HG03025 (cell line): Measurements from ENCODE around the gene ESPNL.

Experiments
- ATAC-seq: cut with Tn5 transposase; IDR thresholded peaks from one replicate; pipeline ENCODE4 v1.9.1; 2021; ENCODE audit warnings: mild to moderate bottlenecking, moderate library complexity; ENCODE audit not compliant: unreplicated experiment, low FRiP score

Gene ESPNL

GRCh38 chr2:238127165-238128060, 27.3 kb downstream of the ESPNL start:
- no peak for ATAC-seq

GRCh38 chr2:238128061-238128440, 27.9 kb downstream of the ESPNL start:
- no peak for ATAC-seq

- ATAC-seq = no peak
Measured at GRCh38 chr2:238128534-238129001, 28.4 kb downstream of the ESPNL start.

- ATAC-seq = no peak
Measured at GRCh38 chr2:238129166-238130010, 29.2 kb downstream of the ESPNL start.

GRCh38 chr2:238130111-238130695, 30.1 kb downstream of the ESPNL start:
- no peak for ATAC-seq

GRCh38 chr2:238130696-238131628, 30.8 kb downstream of the ESPNL start:
- no peak for ATAC-seq

- no peak for ATAC-seq
Measured at GRCh38 chr2:238131761-238132462, 31.8 kb downstream of the ESPNL start.

GRCh38 chr2:238132463-238133450, 32.6 kb downstream of the ESPNL start:
- ATAC-seq = no peak

GRCh38 chr2:238133499-238134392, 33.6 kb downstream of the ESPNL start:
- no peak for ATAC-seq

- ATAC-seq = no peak
Measured at GRCh38 chr2:238134393-238134785, 34.2 kb downstream of the ESPNL start.

- ATAC-seq = no peak
Measured at GRCh38 chr2:238135601-238136150, 35.5 kb downstream of the ESPNL start.

GRCh38 chr2:238136820-238137537, 36.8 kb downstream of the ESPNL start:
- ATAC-seq = no peak

- no peak for ATAC-seq
Measured at GRCh38 chr2:238137885-238138284, 37.7 kb downstream of the ESPNL start.

- ATAC-seq = no peak
Measured at GRCh38 chr2:238138331-238139195, 38.4 kb downstream of the ESPNL start, which contains the start of gene KLHL30. Gene KLHL30, plus strand, starts transcription at chr2:238138668. Its CDS starts 2,087 bp downstream, at chr2:238140755.
